HCT116 (cell line): ENCODE results near the gene SPAM1. TPM values are rescaled to one million over a fixed set of nuclear protein-coding genes. Genes with fewer than 3 reads are reported as not detected.

ENCODE experiments used
- ATAC-seq: fragments of 200-7000 bp; cut with Tn5 transposase; 2 replicates; pipeline ENCODE4 v1.9.1; 2020; ENCODE audit warnings: mild to moderate bottlenecking, moderate library complexity
- BruUV-seq: library from RNA; stranded (reverse); fragments of 400-500 nt; replicated peaks from 2 replicates; lab custom pipeline; 2021; lab: Mats Ljungman, UMichigan
- CTCF ChIA-PET: fragments of 300-600 bp; sonication (Branson Sonifier 250); formaldehyde crosslinking; loops from one replicate; lab custom pipeline; 2021; ENCODE audit warnings: antibody characterized with exemption; lab: Charles Lee
- POLR2A ChIA-PET: fragments of 300-600, 350-600 bp; sonication (Branson Sonifier 250); formaldehyde crosslinking; loops from one replicate; lab custom pipeline; 2021; ENCODE audit warnings: antibody characterized with exemption; lab: Charles Lee
- RAD21 ChIA-PET, 2 experiments: fragments of 300-600 bp; sonication (Branson Sonifier 250); formaldehyde crosslinking; loops; one replicate each; lab custom pipeline; 2023; ENCODE audit warnings: low total read pairs in 2 of 2; ENCODE audit not compliant: uncharacterized antibody in 2 of 2, unreplicated experiment in 2 of 2, low non-redundant PET in 1 of 2; lab: Charles Lee
- DNase-seq: peaks from one replicate; pipeline ENCODE4 v3.0.0-alpha.2; 2010; ENCODE audit warnings: low read depth, low spot score
- H2AFZ ChIP-seq: fragments of 200-600 bp; shearing (Covaris generic), sonication (generic); 2 replicates; pipeline ENCODE4 v1.6.1; 2017; ENCODE audit warnings: low read depth, mixed run types, mixed read lengths, antibody characterized with exemption, low read length; ENCODE audit not compliant: poor library complexity, severe bottlenecking
- H3K27ac ChIP-seq: 2 replicates; pipeline ENCODE4 v1.5.1; 2012; ENCODE audit warnings: low read depth, low read length
- H3K27me3 ChIP-seq: fragments of 200-600 bp; sonication (generic); 2 replicates; pipeline ENCODE4 v1.6.1; 2016; ENCODE audit warnings: mixed run types, low read length, mixed read lengths; ENCODE audit not compliant: insufficient read depth
- H3K36me3 ChIP-seq, 2 experiments: fragments of 200-500 bp in 1 of 2; fragments of 200-600 bp in 1 of 2; sonication (Bioruptor generic) in 1 of 2; sonication (generic) in 1 of 2; 2 replicates each; pipeline versions ENCODE4 v1.5.1 to v1.6.1; 2014 to 2016; ENCODE audit warnings: low read length in 2 of 2, inconsistent platforms in 1 of 2, mixed read lengths in 1 of 2, mixed run types in 1 of 2; ENCODE audit not compliant: insufficient read depth in 2 of 2, control insufficient read depth in 1 of 2
- H3K4me1 ChIP-seq, 2 experiments: fragments of 200-600 bp in 1 of 2; sonication (generic) in 1 of 2; 2 replicates each; pipeline versions ENCODE4 v1.5.1 to v1.6.1; 2012 to 2017; ENCODE audit warnings: low read length in 2 of 2, inconsistent platforms in 1 of 2, mild to moderate bottlenecking in 1 of 2, mixed read lengths in 1 of 2, mixed run types in 1 of 2, moderate library complexity in 1 of 2; ENCODE audit not compliant: insufficient read depth in 2 of 2, control insufficient read depth in 1 of 2
- H3K4me2 ChIP-seq: fragments of 200-600 bp; sonication (generic); 2 replicates; pipeline ENCODE4 v1.6.1; 2017; ENCODE audit warnings: mixed run types, low read length, mixed read lengths
- H3K4me3 ChIP-seq, 2 experiments: fragments of 200-600 bp in 1 of 2; sonication (generic) in 1 of 2; replicated peaks in 1 of 2; 2 replicates each; pipeline ENCODE4 v1.5.1; 2011 to 2016; ENCODE audit warnings: low read length in 2 of 2, control low read depth in 1 of 2, low read depth in 1 of 2, mild to moderate bottlenecking in 1 of 2, mixed read lengths in 1 of 2, mixed run types in 1 of 2
- H3K79me2 ChIP-seq: fragments of 200-600 bp; sonication (generic); 2 replicates; pipeline ENCODE4 v1.6.1; 2017; ENCODE audit warnings: mild to moderate bottlenecking, mixed run types, low read length, moderate library complexity, mixed read lengths; ENCODE audit not compliant: insufficient read depth
- H3K9ac ChIP-seq: fragments of 200-600 bp; sonication (generic); 2 replicates; pipeline ENCODE4 v1.6.1; 2016; ENCODE audit warnings: low read length, mixed read lengths
- H3K9me2 ChIP-seq: fragments of 200-600 bp; sonication (generic), shearing (Covaris generic); 2 replicates; pipeline ENCODE4 v1.6.1; 2017; ENCODE audit warnings: mixed run types, mild to moderate bottlenecking, moderate library complexity; ENCODE audit not compliant: insufficient read depth
- H3K9me3 ChIP-seq, 2 experiments: fragments of 200-500 bp in 1 of 2; fragments of 200-600 bp in 1 of 2; sonication (Bioruptor generic) in 1 of 2; sonication (generic) in 1 of 2; 2 replicates each; pipeline ENCODE4 v1.6.1; 2014 to 2017; ENCODE audit warnings: low read length in 2 of 2, mixed read lengths in 2 of 2, inconsistent platforms in 1 of 2, low read depth in 1 of 2, mild to moderate bottlenecking in 1 of 2, mixed run types in 1 of 2, moderate library complexity in 1 of 2; ENCODE audit not compliant: control insufficient read depth in 1 of 2, insufficient read depth in 1 of 2
- H4K20me1 ChIP-seq: fragments of 200-600 bp; sonication (generic), shearing (Covaris generic); 2 replicates; pipeline ENCODE4 v1.6.1; 2017; ENCODE audit warnings: mixed run types, mild to moderate bottlenecking, moderate library complexity; ENCODE audit not compliant: insufficient read depth
- CBX3 ChIP-seq: IDR thresholded peaks from 2 replicates; pipeline ENCODE4 v1.6.1; 2012; ENCODE audit warnings: low read depth
- CEBPB ChIP-seq: IDR thresholded peaks from 2 replicates; pipeline ENCODE4 v1.6.1; 2012; ENCODE audit warnings: low read depth
- EZH2 ChIP-seq: fragments of 200-600 bp; sonication (generic); IDR thresholded peaks from 2 replicates; pipeline ENCODE4 v1.6.1; 2017; ENCODE audit warnings: antibody characterized with exemption, mixed run types
- EZH2phosphoT487 ChIP-seq: fragments of 200-600 bp; IDR thresholded peaks from 2 replicates; pipeline ENCODE4 v1.6.1; 2018; ENCODE audit warnings: antibody characterized with exemption, borderline replicate concordance
- JUND ChIP-seq: IDR thresholded peaks from 2 replicates; pipeline ENCODE4 v1.6.1; 2012
- POLR2A ChIP-seq: IDR thresholded peaks from 2 replicates; pipeline ENCODE4 v1.7.0; 2011; ENCODE audit warnings: borderline replicate concordance; ENCODE audit not compliant: insufficient read depth, insufficient read length; ENCODE audit errors: extremely low read depth
- POLR2AphosphoS5 ChIP-seq: IDR thresholded peaks from 2 replicates; pipeline ENCODE4 v1.6.1; 2011; ENCODE audit warnings: mild to moderate bottlenecking, low read depth, low read length, moderate library complexity
- SIN3A ChIP-seq: IDR thresholded peaks from 2 replicates; pipeline ENCODE4 v1.6.1; 2012; ENCODE audit warnings: low read depth
- TCF7L2 ChIP-seq: IDR thresholded peaks from 2 replicates; pipeline ENCODE4 v1.7.0; 2011; ENCODE audit warnings: borderline replicate concordance, inconsistent platforms; ENCODE audit not compliant: insufficient read depth, insufficient read length; ENCODE audit errors: extremely low read depth
- YY1 ChIP-seq: IDR thresholded peaks from 2 replicates; pipeline ENCODE4 v1.6.1; 2011; ENCODE audit warnings: low read length, low read depth, moderate library complexity, mild to moderate bottlenecking; ENCODE audit not compliant: insufficient replicate concordance; ENCODE audit errors: extremely low read depth
- ZFX ChIP-seq: fragments of 450-650 bp; IDR thresholded peaks from 2 replicates; pipeline ENCODE4 v1.6.1; 2017
- intact Hi-C: fragments of 100-400 bp; cut with micrococcal nuclease; formaldehyde crosslinking; loops from 2 replicates; pipeline ENCODE4 v1.10.0; 2022
- total RNA-seq: library from RNA; stranded (reverse); gene quantifications from one replicate; pipeline ENCODE4 v1.2.1, GENCODE V29; 2021; ENCODE audit not compliant: unreplicated experiment
- TF ChIP-seq, protein P1 (sequence below): IDR thresholded peaks from 2 replicates; pipeline ENCODE4 v1.6.1; 2012
- TF ChIP-seq, protein P2 (sequence below): IDR thresholded peaks from 2 replicates; pipeline ENCODE4 v1.6.1; 2011; ENCODE audit warnings: mild to moderate bottlenecking, low read length, moderate library complexity; ENCODE audit not compliant: insufficient replicate concordance; ENCODE audit errors: extremely low read depth
- TF ChIP-seq, protein P3 (sequence below): IDR thresholded peaks from 2 replicates; pipeline ENCODE4 v1.6.1; 2012; ENCODE audit warnings: low read depth
- TF ChIP-seq, protein P4 (sequence below), 3 experiments: fragments of 200-600 bp in 1 of 3; sonication (generic) in 1 of 3; IDR thresholded peaks in 2 of 3; conservative IDR thresholded peaks in 1 of 3; 2 replicates each; pipeline ENCODE4 v1.5.1; 2012 to 2017; ENCODE audit warnings: low read depth in 2 of 3, low read length in 2 of 3, antibody characterized with exemption in 1 of 3, borderline replicate concordance in 1 of 3, control low read depth in 1 of 3, mild to moderate bottlenecking in 1 of 3, mixed read lengths in 1 of 3, mixed run types in 1 of 3, moderate library complexity in 1 of 3; ENCODE audit not compliant: insufficient read depth in 1 of 3
- TF ChIP-seq, protein P5 (sequence below): IDR thresholded peaks from 2 replicates; pipeline ENCODE4 v1.6.1; 2012

SPAM1 gene
- total RNA-seq, 1 experiment from 2014 or later: not detected

DNA sequence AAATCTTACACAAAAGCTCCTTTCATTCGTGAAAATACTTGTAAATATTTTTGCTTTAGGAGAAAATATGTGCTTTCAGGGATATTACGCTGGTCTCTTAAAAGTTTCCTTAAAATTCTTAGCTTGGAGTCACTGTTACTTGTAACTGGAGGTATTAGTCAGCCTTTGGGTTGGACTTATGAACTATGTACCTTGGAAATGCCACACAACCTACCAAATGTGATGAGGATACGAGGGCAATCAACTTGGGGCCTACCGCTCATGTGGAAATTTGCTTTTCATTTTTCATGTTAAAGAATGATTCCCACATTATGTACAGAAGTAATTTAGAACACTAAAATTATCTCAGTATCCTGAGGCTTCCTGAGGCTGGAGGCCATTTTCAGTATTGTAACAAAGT, 23.1 kb downstream of the SPAM1 start:
- no peaks in the 10 kb centered on the region for H3K27me3 ChIP-seq
- no peaks in the 10 kb centered on the region for H3K9me3 ChIP-seq
- H3K4me2 ChIP-seq: no peak overlapping the region
- H3K27ac ChIP-seq: no peak overlapping the region
- H3K36me3 ChIP-seq: no peaks in the 10 kb centered on the region
- H4K20me1 ChIP-seq: no peaks in the 10 kb centered on the region
- no TSS peak for BruUV-seq
- POLR2A ChIA-PET: no interaction called here
- DNase-seq: no peak
- no peak overlapping the region for H3K9ac ChIP-seq
- TF ChIP-seq CEBPB (no peak), JUND (no peak), YY1 (no peak), POLR2AphosphoS5 (no peak), TCF7L2 (no peak), ZFX (no peak), EZH2phosphoT487 (no peak), EZH2 (no peak), CBX3 (no peak), SIN3A (no peak), POLR2A (no peak)
- TF ChIP-seq, protein P1, sequence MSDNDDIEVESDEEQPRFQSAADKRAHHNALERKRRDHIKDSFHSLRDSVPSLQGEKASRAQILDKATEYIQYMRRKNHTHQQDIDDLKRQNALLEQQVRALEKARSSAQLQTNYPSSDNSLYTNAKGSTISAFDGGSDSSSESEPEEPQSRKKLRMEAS: no peak
- TF ChIP-seq, protein P2, sequence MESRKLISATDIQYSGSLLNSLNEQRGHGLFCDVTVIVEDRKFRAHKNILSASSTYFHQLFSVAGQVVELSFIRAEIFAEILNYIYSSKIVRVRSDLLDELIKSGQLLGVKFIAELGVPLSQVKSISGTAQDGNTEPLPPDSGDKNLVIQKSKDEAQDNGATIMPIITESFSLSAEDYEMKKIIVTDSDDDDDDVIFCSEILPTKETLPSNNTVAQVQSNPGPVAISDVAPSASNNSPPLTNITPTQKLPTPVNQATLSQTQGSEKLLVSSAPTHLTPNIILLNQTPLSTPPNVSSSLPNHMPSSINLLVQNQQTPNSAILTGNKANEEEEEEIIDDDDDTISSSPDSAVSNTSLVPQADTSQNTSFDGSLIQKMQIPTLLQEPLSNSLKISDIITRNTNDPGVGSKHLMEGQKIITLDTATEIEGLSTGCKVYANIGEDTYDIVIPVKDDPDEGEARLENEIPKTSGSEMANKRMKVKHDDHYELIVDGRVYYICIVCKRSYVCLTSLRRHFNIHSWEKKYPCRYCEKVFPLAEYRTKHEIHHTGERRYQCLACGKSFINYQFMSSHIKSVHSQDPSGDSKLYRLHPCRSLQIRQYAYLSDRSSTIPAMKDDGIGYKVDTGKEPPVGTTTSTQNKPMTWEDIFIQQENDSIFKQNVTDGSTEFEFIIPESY: no peak
- TF ChIP-seq, protein P3, sequence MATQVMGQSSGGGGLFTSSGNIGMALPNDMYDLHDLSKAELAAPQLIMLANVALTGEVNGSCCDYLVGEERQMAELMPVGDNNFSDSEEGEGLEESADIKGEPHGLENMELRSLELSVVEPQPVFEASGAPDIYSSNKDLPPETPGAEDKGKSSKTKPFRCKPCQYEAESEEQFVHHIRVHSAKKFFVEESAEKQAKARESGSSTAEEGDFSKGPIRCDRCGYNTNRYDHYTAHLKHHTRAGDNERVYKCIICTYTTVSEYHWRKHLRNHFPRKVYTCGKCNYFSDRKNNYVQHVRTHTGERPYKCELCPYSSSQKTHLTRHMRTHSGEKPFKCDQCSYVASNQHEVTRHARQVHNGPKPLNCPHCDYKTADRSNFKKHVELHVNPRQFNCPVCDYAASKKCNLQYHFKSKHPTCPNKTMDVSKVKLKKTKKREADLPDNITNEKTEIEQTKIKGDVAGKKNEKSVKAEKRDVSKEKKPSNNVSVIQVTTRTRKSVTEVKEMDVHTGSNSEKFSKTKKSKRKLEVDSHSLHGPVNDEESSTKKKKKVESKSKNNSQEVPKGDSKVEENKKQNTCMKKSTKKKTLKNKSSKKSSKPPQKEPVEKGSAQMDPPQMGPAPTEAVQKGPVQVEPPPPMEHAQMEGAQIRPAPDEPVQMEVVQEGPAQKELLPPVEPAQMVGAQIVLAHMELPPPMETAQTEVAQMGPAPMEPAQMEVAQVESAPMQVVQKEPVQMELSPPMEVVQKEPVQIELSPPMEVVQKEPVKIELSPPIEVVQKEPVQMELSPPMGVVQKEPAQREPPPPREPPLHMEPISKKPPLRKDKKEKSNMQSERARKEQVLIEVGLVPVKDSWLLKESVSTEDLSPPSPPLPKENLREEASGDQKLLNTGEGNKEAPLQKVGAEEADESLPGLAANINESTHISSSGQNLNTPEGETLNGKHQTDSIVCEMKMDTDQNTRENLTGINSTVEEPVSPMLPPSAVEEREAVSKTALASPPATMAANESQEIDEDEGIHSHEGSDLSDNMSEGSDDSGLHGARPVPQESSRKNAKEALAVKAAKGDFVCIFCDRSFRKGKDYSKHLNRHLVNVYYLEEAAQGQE: no peak
- TF ChIP-seq, protein P4, sequence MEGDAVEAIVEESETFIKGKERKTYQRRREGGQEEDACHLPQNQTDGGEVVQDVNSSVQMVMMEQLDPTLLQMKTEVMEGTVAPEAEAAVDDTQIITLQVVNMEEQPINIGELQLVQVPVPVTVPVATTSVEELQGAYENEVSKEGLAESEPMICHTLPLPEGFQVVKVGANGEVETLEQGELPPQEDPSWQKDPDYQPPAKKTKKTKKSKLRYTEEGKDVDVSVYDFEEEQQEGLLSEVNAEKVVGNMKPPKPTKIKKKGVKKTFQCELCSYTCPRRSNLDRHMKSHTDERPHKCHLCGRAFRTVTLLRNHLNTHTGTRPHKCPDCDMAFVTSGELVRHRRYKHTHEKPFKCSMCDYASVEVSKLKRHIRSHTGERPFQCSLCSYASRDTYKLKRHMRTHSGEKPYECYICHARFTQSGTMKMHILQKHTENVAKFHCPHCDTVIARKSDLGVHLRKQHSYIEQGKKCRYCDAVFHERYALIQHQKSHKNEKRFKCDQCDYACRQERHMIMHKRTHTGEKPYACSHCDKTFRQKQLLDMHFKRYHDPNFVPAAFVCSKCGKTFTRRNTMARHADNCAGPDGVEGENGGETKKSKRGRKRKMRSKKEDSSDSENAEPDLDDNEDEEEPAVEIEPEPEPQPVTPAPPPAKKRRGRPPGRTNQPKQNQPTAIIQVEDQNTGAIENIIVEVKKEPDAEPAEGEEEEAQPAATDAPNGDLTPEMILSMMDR (IDR thresholded peaks at IDR 0.05 in 2 of 3, conservative IDR thresholded peaks at IDR 0.05 in 1 of 3; ENCODE audit: borderline replicate concordance in 1 of 3, insufficient read depth in 1 of 3, low read depth in 2 of 3, low read length in 2 of 3): no peak
- TF ChIP-seq, protein P5, sequence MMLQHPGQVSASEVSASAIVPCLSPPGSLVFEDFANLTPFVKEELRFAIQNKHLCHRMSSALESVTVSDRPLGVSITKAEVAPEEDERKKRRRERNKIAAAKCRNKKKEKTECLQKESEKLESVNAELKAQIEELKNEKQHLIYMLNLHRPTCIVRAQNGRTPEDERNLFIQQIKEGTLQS: no peak
- H3K79me2 ChIP-seq: no peaks in the 10 kb centered on the region
- RAD21 ChIA-PET: no interaction called here
- peak overlapping the region; percentile 23 for H2AFZ ChIP-seq
- H3K9me2 ChIP-seq: no peaks in the 10 kb centered on the region
- CTCF ChIA-PET: no interaction called here
- intact Hi-C loops: no loop called here
- no peak overlapping the region for H3K4me3 ChIP-seq
- H3K4me1 ChIP-seq: no peaks in the 10 kb centered on the region
- ATAC-seq: no peak
